ENCODE measurements around the gene MPP3. TPM values are rescaled to one million over a fixed set of nuclear protein-coding genes. Genes with fewer than 3 reads are reported as not detected.
A peak's percentile ranks its signal among the peaks of the same experiment; 100 is the strongest.
"Not testable (repeated sequence)": the region's sequence is repeated elsewhere in the genome, so short reads cannot be mapped to it uniquely, and the experiment has no call there.

MPP3 gene
- total RNA-seq, 1 donor from 2014 or later: 10.2 TPM

DNA sequence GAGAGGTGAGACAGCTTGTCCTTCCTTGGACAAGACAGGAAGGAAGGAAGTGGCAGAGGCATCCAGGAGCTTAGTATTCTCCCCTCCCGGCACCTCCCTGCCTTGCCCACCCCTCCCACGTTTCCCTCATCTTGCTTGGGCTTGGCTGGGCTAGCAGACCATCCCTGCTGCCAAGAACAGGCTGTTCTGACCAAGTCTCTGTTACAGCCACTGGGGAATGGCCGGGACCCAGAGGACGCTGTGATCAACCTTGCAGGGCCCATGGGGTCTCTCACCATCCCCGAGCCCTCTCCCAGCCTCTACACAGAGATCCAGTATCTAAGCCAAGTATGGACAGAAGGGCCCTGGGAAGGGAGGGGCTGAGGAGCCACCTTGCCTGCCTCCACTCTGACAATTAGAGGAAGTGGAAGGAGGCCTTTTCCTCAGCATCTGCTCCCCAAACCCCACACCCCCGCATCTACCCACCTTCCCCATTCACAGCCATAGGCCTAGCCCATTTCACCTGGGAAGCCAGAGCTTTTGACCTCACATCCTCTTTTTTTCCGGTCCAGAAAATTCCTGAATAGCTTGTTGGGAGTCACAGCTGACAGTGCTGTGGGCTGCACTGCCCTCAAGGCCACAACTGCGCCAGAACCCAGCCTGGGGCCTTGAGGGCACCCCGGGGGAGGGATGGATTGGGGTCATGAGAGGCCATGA, 28.1 kb upstream of the MPP3 start:
- DNase-seq (ENCODE audit: low read depth, low spot score): no peak

DNA sequence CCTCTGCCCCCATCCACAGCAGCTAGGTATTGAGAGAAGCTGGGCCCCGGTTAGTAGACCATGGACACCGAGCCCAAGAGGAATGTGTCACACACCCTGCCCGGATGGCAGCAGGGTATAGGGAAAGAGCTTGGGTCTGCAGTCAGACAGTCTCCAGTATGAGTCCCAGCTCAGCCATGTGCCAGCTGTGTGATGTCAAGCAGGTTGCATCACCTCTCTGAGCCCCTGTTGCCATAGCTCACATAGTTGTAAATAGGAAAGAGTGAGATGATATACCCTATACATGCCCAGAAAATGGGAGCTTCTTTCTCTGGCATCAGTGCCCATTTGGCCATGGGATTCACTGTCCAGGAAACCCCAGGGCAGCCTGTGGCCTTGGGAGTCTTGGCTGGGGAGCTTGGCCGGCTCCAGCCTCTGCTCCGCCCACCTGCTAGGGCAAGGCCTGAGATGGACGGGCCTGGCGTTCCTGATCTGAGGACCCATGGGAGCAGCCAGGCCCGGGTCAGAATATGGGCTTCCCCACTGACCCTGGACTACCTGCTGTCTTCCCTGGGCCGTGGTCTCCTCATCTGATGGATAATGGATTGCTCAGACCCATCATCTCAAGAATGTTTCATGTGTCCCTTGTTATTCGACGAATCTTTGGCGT, 27.3 kb upstream of the MPP3 start:
- DNase-seq (ENCODE audit: low read depth, low spot score): no peak

DNA sequence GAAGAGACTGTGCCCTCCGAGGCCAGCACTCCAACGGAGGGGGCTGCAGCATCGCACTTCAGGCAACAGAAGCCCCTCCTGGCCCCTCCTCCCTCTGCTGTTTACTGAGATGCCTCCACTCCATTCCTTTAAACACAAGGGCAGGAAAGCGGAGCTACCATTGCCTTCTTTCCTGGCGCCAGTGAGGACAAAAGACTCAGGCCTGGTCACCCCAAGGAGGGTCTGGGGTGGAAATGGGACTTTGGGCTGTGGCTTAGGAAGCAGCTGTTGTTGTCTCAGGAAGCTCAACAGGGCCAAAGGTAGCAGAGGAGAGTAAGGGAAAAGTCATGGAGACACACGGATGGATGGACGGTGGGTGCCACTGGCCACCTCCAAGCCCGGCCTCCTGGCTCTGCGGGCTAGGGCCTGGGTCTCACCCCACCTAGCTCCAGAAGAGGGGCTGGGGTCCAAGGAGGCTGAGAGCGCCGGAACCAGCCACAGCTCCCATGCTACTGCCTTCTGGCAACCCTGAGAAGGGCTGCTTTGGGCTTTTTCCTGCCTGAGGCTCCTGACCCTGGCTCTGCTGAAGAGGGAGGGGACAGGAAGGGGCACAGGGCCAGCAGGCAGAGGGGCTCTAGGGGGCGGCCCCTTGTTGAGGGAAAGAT, 25.1 kb upstream of the MPP3 start:
- no peak for DNase-seq (ENCODE audit: low read depth, low spot score)

DNA sequence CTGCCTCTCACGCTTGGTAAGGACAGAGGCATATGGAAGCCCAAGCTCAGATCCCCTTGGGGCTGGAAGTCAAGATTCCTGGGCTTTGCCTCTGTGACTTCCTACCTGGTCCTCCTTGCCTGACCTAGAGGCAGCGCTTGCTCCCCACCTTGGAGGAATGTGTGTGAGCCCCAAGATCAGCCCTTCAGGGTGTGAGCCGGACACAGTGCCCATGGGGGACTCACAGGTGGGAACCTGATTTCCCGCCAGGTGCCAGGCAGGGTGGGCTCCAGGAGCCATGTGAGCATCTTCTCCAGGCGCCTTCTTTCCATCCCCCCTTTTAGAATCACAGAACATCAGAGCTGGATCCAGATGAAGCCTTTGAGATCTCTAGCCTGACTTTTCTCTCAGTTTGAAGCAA, 24.2 kb upstream of the MPP3 start:
- no peak for DNase-seq (ENCODE audit: low read depth, low spot score)

DNA sequence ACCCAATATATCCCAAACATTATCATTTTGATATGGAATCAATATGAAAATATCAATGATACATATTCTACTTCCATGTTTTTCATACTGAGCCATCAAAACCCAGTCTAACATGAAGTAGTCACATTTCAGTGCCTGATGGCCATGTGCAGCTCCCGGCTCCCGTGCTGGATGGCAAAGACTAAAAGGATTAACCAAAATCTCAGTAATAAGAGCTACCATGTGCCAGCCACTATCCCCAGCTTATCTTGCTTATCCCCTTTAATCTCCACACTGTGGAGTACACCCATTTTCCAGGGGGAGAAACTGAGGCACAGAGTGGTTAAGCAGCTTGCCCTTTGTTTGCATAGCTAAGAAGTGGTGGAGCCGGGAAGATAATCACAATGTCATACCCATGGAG, 23.2 kb upstream of the MPP3 start:
- no peak for DNase-seq (ENCODE audit: low read depth, low spot score)

DNA sequence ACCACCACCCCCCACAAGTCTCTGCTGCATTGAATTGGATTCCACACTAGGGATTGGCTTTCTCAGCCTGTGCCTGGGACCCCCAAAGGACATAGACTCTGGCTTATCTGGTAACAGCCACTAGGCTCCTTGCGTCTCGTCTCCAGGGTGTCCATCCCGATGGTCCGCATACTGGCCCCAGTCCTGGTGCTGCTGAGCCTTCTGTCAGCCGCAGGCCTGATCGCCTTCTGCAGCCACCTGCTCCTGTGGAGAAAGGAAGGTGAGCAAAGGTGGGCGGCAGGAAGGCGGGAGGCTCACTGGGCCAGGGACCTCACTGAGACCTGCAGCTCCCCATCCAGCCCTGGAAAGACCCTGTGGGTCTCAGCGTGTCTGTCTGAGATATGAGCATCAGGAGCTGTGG, 22.1 kb upstream of the MPP3 start:
- no peak for DNase-seq (ENCODE audit: low read depth, low spot score)

DNA sequence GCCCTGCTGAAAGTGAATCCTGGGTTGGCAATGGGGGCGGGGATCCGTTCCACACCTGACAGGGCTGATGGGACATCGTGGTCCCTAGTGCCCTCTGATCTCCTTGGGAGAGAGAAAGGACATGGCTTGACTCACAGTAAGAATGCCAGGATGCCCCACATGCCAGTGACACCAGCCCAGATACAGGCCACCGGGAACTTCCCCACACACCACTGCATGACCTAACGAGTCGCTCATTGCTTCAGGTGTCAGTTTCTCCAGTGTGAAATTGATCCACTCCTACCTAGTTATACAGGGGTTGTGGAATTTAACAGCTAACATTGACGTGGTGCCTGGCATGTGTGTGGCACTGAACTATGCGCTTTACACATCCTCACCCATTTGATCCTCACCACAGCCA, 21.6 kb upstream of the MPP3 start:
- no peak for DNase-seq (ENCODE audit: low read depth, low spot score)

DNA sequence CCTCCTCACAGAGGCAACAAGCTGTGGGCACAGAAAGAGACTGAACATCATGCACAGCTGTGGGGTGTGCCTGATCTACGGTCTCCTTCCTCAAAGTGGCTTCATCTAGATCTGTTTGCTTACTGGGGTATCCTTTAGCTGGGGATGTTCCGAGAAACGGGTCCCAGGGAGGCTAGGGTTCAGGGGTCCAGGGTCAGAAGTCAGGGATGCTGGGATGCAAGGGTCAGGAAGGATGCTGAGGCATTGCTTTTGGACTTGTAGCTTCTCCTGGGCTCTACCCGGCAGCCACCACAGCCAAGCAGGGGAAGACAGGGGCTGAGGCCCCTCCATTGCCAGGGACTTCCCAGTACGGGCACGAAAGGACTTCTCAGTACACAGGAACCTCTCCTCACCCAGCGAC, 20.6 kb upstream of the MPP3 start:
- no peak for DNase-seq (ENCODE audit: low read depth, low spot score)

DNA sequence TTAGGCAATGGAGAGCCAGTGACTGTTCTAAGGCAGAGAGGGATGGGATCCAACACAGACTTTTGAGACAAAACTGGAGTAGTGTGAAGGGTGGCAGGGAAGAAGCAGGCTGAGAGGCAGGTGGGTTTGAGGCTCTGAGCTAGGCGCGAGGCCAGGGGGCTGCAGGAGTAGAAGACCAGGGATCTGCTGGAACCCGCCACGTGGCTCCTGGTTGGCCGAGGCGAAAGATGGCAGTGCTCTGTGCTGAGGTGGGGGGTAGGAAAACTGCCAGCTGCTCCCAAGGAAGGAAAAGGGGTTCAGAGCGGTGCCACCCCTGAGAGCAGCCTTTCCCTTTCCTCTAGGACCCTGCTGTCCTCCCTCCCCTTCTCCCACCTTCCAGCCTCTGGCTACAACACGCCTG, 19.6 kb upstream of the MPP3 start:
- no peak for DNase-seq (ENCODE audit: low read depth, low spot score)

DNA sequence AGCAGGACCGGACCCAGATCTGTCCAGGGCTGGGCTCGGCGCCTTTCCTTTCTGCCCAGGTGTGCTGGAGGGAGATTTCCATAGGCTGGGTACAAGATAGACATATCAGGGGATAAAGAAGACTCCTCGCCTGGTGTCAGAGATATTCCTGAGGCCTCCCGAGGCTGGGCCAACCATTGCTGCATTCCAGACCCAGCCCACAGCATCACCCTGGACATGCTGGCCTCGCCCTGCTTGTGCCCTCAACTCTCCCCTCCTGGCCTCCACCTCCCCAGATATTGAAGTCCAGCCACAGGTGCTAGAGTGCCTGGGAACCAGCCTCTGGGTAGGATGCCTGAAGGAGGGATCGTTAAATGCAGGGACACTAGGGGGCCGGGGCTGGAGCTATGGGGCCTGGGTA, 16.2 kb upstream of the MPP3 start:
- DNase-seq (ENCODE audit: low read depth, low spot score): no peak

DNA sequence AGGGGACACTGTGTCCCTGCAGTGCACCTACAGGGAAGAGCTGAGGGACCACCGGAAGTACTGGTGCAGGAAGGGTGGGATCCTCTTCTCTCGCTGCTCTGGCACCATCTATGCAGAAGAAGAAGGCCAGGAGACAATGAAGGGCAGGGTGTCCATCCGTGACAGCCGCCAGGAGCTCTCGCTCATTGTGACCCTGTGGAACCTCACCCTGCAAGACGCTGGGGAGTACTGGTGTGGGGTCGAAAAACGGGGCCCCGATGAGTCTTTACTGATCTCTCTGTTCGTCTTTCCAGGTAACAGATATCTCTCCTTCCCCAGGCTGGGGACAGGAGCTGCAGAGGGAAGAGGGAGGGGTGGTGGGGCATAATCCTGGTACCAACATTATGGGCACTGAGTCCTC, 15.7 kb upstream of the MPP3 start:
- no peak for DNase-seq (ENCODE audit: low read depth, low spot score)

DNA sequence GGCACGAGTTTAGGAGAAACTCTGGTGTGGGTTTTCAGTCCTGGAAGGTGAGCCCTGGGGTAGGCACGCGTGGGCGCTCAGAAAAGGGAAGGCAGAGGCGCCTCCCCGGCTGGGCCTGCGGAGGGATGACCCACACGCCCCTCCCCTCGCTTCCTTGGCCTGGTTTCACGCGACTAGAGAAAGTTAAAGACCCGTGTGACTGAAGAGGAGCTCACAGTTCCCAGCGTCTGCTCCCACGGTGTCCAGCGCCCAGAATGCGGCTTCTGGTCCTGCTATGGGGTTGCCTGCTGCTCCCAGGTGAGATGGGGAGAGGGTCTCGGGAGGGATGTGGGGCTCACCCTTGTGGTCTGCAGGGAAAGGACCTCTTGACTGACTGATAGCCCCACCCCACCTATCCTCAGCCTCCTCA, 14.0 kb upstream of the MPP3 start, which contains the start of gene CD300LG:
Gene CD300LG (plus strand): TSS at position 214 of the 409 bp plus-strand sequence. CDS start 41 bp downstream, at position 255.
- DNase-seq (ENCODE audit: low read depth, low spot score): no peak

DNA sequence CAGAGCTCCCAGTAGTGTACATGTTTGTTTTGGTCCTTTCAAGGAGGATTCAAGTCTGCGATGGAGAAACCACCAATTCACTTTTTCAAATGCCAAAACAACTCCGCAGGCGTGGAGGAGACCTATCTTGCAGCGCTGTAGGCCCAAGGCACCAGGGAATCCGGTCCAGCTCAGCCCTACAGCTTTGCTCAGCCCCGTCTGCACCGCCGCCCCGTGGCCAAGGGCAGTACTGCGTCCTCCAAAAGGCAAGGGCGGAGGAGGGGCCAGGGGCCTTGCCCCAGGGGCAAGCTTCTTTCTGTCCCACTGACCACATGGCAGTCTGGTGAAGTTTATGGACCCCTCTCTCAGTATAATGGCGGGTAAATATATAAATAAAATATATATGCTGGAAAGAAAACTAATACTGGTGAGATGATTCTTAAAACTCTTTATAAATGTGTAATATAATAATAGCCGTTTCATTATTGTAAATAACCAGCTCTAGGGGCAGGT, 13.3 kb upstream of the MPP3 start:
- DNase-seq (ENCODE audit: low read depth, low spot score): peak; percentile 30

DNA sequence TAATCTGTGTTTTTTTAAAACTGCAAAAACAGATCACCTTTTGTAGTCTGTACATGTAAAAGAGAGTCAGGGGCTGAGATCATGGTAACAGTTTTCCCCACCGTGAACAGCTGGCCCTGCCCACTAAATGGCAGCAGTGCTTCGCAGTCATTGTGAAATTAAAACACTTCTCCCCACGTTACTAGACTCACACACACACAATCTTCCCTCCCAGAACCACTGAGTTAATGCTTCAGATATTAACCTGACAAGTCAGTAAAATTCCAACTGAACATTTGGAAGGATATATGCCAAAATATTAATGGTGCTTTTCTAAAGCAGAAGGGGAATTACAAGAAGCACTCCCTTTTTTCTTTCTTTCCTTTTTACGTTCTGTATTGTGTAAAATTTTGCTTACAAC, 12.8 kb upstream of the MPP3 start:
- DNase-seq (ENCODE audit: low read depth, low spot score): no peak

DNA sequence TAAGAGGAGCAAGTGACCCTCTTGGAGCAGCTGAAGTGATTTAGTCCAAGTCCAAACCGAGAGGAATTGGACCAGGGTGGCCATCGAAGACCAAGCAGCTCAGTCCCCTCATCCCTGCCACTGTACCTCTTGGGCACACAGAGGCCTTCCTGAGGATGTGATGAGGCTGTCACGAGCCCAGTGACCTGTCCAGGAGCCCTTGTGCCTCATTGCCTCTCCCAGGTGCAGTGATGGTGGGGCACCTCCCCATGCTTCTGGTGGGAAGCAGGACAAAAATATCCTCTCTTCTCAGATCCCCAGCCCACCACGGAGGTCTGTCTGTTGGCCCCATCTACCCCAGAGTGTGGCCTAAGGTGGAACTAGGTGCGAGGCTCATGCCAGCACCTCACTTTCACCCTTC, 11.3 kb upstream of the MPP3 start:
- no peak for DNase-seq (ENCODE audit: low read depth, low spot score)

DNA sequence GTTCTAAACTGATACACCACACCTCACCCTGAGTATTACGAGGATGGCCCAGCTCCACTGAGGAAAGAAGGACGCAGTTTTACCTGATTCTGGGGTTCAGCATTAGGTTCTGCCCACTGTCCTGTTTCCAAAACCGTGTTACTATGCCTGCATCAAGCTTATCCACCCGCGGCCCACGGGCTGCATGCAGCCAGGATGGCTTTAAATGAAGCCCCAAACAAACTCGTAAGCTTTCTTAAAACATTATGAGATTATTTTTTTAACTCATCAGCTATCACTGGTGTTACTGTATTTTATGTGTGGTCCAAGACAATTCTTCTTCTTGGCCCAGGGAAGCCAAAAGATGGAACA, 10.0 kb upstream of the MPP3 start:
- no peak for DNase-seq (ENCODE audit: low read depth, low spot score)

DNA sequence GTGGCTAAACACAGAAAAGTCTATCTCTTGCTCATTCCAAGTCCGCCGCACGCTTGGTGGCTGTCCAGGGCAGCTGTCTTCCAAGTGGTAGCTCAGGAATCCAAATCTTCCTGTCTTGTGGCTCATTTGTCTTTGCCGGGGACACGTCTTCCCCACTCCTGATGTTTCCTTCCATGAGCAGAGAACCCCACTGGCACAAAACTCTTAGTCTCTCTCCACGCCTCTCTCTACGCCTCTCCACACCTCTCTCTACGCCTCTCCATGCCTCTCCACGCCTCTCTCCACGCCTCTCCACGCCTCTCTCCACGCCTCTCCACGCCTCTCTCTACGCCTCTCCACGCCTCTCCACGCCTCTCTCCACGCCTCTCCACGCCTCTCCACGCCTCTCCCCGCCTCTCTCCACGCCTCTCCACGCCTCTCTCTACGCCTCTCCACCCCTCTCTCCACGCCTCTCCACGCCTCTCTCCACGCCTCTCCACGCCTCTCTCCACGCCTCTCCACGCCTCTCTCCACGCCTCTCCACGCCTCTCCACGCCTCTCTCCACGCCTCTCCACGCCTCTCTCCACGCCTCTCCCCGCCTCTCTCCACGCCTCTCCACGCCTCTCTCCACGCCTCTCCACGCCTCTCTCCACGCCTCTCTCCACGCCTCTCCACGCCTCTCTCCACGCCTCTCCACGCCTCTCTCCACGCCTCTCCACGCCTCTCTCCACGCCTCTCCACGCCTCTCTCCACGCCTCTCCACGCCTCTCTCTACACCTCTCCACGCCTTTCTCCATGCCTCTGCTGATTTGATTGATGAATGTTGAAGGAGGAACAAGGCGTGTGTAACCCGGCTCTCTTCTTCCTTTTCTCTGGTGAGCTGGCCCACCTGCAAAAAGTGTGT, 9.4 kb upstream of the MPP3 start:
- not testable (repeated sequence) for DNase-seq (ENCODE audit: low read depth, low spot score)

DNA sequence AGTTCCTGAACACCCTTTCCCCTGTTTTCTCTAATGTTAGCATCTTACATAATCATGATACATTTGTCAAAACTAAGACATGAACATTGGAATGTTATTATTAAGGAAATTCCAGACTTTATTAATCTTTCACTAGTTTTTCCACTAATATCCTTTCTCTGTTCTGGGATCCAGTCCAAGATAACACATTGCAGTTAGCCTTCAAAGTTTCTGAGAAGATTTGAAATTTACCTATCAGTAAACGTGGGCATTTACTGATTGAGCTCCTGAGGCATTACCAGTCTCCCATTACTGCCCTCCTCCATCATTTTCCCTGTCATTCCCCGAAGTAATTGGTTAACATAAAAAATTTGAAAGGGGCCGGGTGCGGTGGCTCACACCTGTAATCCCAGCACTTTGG, 8.3 kb upstream of the MPP3 start:
- no peak for DNase-seq (ENCODE audit: low read depth, low spot score)

DNA sequence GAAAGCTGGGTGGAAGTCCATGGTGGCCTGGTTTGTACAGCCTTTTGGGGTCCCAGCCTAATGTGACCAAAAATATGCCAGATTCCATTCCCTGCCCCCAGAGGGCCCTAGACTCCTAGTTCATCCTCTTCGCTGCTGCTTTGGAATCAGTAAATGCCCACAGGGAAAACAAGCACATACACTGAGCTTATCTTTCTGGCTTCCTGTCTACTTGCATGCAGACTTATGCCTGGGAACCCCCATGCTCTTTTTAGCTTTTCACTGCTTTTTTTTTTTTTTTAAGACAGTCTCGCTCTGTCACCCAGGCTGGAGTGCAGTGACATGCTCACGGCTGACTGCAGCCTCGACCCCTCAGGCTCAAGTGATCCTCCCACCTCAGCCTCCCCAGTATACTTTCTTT, 7.9 kb upstream of the MPP3 start:
- peak; percentile 32 for DNase-seq (ENCODE audit: low read depth, low spot score)

DNA sequence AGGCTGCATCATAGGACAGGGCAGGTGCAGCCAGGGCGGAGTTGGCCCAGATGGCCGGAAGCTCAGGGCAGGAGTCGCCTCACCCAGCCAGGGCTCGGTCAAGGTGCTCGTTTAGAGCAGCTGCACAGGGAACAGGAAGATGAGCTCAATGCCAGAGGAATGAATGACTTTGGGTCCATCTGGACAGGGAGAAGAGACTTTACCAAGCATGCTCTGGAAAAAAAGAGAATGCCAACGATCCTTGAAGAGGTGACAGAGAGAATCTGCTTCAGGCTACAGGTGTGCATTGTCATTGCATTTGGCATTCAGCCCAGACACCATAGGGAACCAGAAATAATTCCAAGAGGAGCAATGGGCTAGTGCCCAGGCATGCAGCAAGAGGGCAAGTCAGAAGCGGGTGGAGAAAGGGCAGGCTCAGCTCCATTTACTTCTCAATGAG, 6.7 kb upstream of the MPP3 start:
- no peak for DNase-seq (ENCODE audit: low read depth, low spot score)

DNA sequence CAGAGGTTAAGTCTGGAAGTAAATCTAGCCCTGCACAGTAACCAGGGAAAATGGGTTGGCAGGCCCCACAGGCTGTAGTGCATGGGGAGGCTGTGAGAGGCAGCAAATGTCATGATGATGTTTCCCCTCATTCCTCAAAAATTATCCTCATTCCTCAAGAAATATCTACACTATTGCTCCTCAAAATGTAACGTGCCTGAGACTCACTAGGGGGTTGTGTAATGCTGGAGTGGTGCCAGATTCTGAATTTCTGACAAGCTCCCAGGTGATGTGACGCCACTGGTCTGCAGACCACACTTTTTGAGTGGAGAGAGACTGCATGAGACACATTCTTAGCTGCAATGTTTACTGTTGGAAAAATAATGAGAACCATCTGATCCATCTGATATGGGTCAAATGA, 1.2 kb upstream of the MPP3 start:
- no peak for DNase-seq (ENCODE audit: low read depth, low spot score)

Measured in pulmonary artery endothelial cell (primary cell).